GM18867 (cell line): ENCODE measurements around the gene PHF5A.
"Not testable (repeated sequence)": the region's sequence is repeated elsewhere in the genome, so short reads cannot be mapped to it uniquely, and the experiment has no call there.

ENCODE experiments used
- ATAC-seq: cut with Tn5 transposase; IDR thresholded peaks from one replicate; pipeline ENCODE4 v1.9.1; 2021; ENCODE audit warnings: mild to moderate bottlenecking, moderate library complexity; ENCODE audit not compliant: unreplicated experiment

The PHF5A gene

GRCh38 chr22:41448189-41448808 is 20.2 kb downstream of the PHF5A start:
- ATAC-seq, result peak; percentile 50

- no peak for ATAC-seq
Observed at GRCh38 chr22:41447435-41448188, 20.9 kb downstream of the PHF5A start.

GRCh38 chr22:41446639-41447434 is 21.7 kb downstream of the PHF5A start, which contains the start of gene TOB2:
Gene TOB2, minus strand, starts transcription at chr22:41446801. Its CDS starts 9,456 bp downstream, at chr22:41437345.
- ATAC-seq, result peak; percentile 36

GRCh38 chr22:41446057-41446501 is 22.4 kb downstream of the PHF5A start:
- ATAC-seq, result no peak

- no peak for ATAC-seq
Observed at GRCh38 chr22:41445129-41446056, 23.1 kb downstream of the PHF5A start.

- ATAC-seq, result peak; percentile 46
Observed at GRCh38 chr22:41444360-41445128, 23.9 kb downstream of the PHF5A start.

GRCh38 chr22:41442240-41442792 is 26.2 kb downstream of the PHF5A start:
- no peak for ATAC-seq

GRCh38 chr22:41440511-41440910 is 28.0 kb downstream of the PHF5A start:
- ATAC-seq, result not testable (repeated sequence)

- ATAC-seq, result no peak
Observed at GRCh38 chr22:41437198-41437597, 31.3 kb downstream of the PHF5A start.

GRCh38 chr22:41436322-41437113 is 32.0 kb downstream of the PHF5A start:
- ATAC-seq, result no peak

- ATAC-seq, result no peak
Observed at GRCh38 chr22:41435560-41435959, 32.9 kb downstream of the PHF5A start.

GRCh38 chr22:41434361-41435003 is 34.0 kb downstream of the PHF5A start:
- ATAC-seq, result not testable (repeated sequence)

GRCh38 chr22:41433480-41433879 is 35.0 kb downstream of the PHF5A start:
- ATAC-seq, result not testable (repeated sequence)

- no peak for ATAC-seq
Observed at GRCh38 chr22:41431656-41432055, 36.8 kb downstream of the PHF5A start.

- no peak for ATAC-seq
Observed at GRCh38 chr22:41429951-41430332, 38.5 kb downstream of the PHF5A start.

- no peak for ATAC-seq
Observed at GRCh38 chr22:41429232-41429950, 39.1 kb downstream of the PHF5A start.

- ATAC-seq, result no peak
Observed at GRCh38 chr22:41425660-41426365, 42.7 kb downstream of the PHF5A start.
